ENCODE measurements around the gene GPR135.

- TF ChIP-seq CTCF (IDR thresholded peaks at IDR 0.05; ENCODE audit: insufficient read depth, low read depth, low read length) (no peak), EZH2 (IDR thresholded peaks at IDR 0.05; ENCODE audit: insufficient read depth, low read length) (no peak)
These were observed 49.2 kb downstream of the GPR135 start for GRCh38 chr14:59415836-59416602.
